MCF 10A (cell line): ENCODE data around the gene VKORC1L1. TPM values are rescaled to one million over a fixed set of nuclear protein-coding genes. Genes with fewer than 3 reads are reported as not detected.
A peak's percentile ranks its signal among the peaks of the same experiment; 100 is the strongest.
"Not testable (repeated sequence)": the region's sequence is repeated elsewhere in the genome, so short reads cannot be mapped to it uniquely, and the experiment has no call there.

Experiments
- BruUV-seq: library from RNA; stranded (reverse); fragments of 400-500 nt; replicated peaks from 2 replicates; lab custom pipeline; 2021; lab: Mats Ljungman, UMichigan
- CTCF ChIA-PET: fragments of 300-600 bp; sonication (Branson Sonifier 250); formaldehyde crosslinking; extraction: SDS; loops from one replicate; lab custom pipeline; 2021; ENCODE audit warnings: antibody characterized with exemption, inconsistent platforms; lab: Yijun Ruan, JAX
- POLR2A ChIA-PET: fragments of 300-600, 350-650 bp; sonication (Branson Sonifier 250); formaldehyde crosslinking; extraction: SDS; loops from one replicate; lab custom pipeline; 2020; ENCODE audit warnings: antibody characterized with exemption, inconsistent platforms; lab: Yijun Ruan, JAX
- DNase-seq: peaks from one replicate; pipeline ENCODE4 v3.0.0-alpha.2; 2018; ENCODE audit not compliant: unreplicated experiment
- H3K27ac Mint-ChIP-seq: one replicate; pipeline ENCODE4 v1.8.0; 2022; ENCODE audit warnings: mild to moderate bottlenecking, low read depth, mixed read lengths; ENCODE audit not compliant: unreplicated experiment
- H3K27me3 Mint-ChIP-seq: one replicate; pipeline ENCODE4 v1.8.0; 2022; ENCODE audit warnings: mixed read lengths; ENCODE audit not compliant: insufficient read depth, unreplicated experiment
- H3K36me3 Mint-ChIP-seq: one replicate; pipeline ENCODE4 v1.8.0; 2022; ENCODE audit warnings: mild to moderate bottlenecking, moderate library complexity, mixed read lengths; ENCODE audit not compliant: insufficient read depth, unreplicated experiment
- H3K4me1 Mint-ChIP-seq: one replicate; pipeline ENCODE4 v1.8.0; 2022; ENCODE audit warnings: mixed read lengths; ENCODE audit not compliant: insufficient read depth, unreplicated experiment
- H3K4me3 Mint-ChIP-seq: one replicate; pipeline ENCODE4 v1.8.0; 2022; ENCODE audit warnings: mild to moderate bottlenecking, moderate library complexity, mixed read lengths; ENCODE audit not compliant: unreplicated experiment
- H3K9me3 Mint-ChIP-seq: one replicate; pipeline ENCODE4 v1.8.0; 2022; ENCODE audit warnings: mixed read lengths; ENCODE audit not compliant: unreplicated experiment
- CTCF ChIP-seq: fragments of 200-600 bp; IDR thresholded peaks from one replicate; pipeline ENCODE4 v1.8.0; 2022; ENCODE audit warnings: antibody characterized with exemption, mild to moderate bottlenecking; ENCODE audit not compliant: unreplicated experiment
- intact Hi-C: fragments of 100-400 bp; cut with micrococcal nuclease; formaldehyde crosslinking; loops from 2 replicates; pipeline ENCODE4 v1.14.1; 2022
- total RNA-seq: library from RNA; stranded (reverse); gene quantifications from 2 replicates; pipeline ENCODE4 v1.2.3, GENCODE V29; 2022

Gene VKORC1L1
- total RNA-seq, 1 experiment from 2014 or later = 28.7 TPM

- TF ChIP-seq CTCF = no peak
- CTCF ChIA-PET = interaction anchor here (0.8 kb wide), 1 partner anchor 17 kb away, joined by 3 read pairs; no protein-coding TSS in a partner anchor
- peaks cover 36% of the 10 kb centered on the region for H3K36me3 Mint-ChIP-seq
- no peaks in the 10 kb centered on the region for H3K27me3 Mint-ChIP-seq
- no peak overlapping the region for H3K27ac Mint-ChIP-seq
- DNase-seq = peak; percentile 29
- H3K4me3 Mint-ChIP-seq = no peak overlapping the region
- H3K9me3 Mint-ChIP-seq = no peaks in the 10 kb centered on the region
- intact Hi-C loops = no loop called here
- H3K4me1 Mint-ChIP-seq = peaks cover 14% of the 10 kb centered on the region
- BruUV-seq = no TSS peak
- POLR2A ChIA-PET = interaction anchor here (0.5 to 1.5 kb wide), 7 partner anchors 10 to 204 kb away, joined by 3 to 10 read pairs (median 4); partner anchors contain the start of gene GUSB
Measured at GRCh38 chr7:65955718-65956117, 82.8 kb downstream of the VKORC1L1 start.

DNA sequence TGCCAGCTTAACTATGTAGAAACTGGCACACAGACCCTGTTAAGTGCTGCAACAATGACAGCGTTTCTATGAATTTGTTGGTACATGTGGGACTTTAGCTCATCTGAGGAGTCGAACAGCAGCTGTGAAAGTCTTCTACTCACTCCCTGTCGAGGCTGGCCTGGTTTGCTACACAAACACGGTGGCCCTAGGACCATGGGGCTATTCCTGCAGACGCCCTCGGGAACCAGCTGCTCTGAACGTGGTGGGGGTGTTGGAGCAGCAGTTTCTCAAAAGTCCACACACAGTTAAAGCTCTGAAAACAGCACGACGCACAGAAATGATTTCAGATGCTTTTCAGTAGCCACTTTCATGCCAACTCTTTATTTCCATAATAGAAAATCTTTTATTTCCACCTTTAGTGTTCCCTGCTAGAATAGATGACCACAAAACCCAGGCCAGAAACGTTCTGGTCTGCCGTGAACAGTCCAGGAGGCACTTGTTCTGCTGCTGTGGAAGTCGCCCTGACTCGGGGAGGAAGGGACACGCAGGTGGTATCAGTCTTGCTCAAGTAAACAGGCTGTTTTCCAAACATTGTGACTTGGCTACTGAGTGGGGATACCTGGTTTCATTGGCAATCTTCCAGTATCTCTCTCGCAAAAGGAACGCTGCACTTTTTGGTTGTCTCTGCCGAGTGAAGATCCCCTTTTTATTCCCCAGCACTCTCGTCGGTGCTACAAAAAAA lies 87.6 kb downstream of the VKORC1L1 start:
- Mint-ChIP-seq H3K4me1 (peaks cover 5% of the 10 kb centered on the region), H3K9me3 (no peaks in the 10 kb centered on the region), H3K27me3 (no peaks in the 10 kb centered on the region), H3K4me3 (no peak overlapping the region), H3K36me3 (peaks cover 78% of the 10 kb centered on the region), H3K27ac (no peak overlapping the region)
- TF ChIP-seq CTCF = no peak
- BruUV-seq = no TSS peak
- DNase-seq = no peak
- POLR2A ChIA-PET = interaction anchor here (0.6 kb wide), 1 partner anchor 98 kb away, joined by 3 read pairs; no protein-coding TSS in a partner anchor
- CTCF ChIA-PET = no interaction called here
- intact Hi-C loops = no loop called here

DNA sequence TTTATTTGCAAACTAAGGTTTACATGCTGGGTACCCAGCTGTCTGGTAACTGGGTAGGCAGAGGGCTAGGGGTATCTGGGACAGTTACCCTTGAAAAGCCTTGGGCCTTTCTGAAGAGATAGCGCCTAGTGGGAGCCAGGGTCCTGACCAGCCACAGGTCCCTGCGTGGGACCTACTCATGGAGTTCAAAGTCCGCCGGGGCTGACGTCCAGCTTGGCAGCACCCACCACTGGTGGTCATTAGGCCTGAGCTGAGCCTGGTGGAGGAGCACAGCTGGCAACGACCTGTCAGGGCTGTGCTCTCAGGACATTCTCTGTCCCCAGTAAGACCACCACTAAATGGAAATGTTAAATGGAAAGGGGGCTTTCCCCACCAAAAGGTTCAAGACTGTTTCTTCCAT lies 89.2 kb downstream of the VKORC1L1 start:
- H3K27me3 Mint-ChIP-seq = no peaks in the 10 kb centered on the region
- no peak for TF ChIP-seq CTCF
- no peak for DNase-seq
- POLR2A ChIA-PET = no interaction called here
- no peak overlapping the region for H3K27ac Mint-ChIP-seq
- intact Hi-C loops = no loop called here
- H3K4me3 Mint-ChIP-seq = no peak overlapping the region
- CTCF ChIA-PET = interaction anchor here (0.6 kb wide), 1 partner anchor 40 kb away, joined by 3 read pairs; no protein-coding TSS in a partner anchor
- no TSS peak for BruUV-seq
- H3K36me3 Mint-ChIP-seq = peaks cover 81% of the 10 kb centered on the region
- H3K4me1 Mint-ChIP-seq = no peaks in the 10 kb centered on the region
- H3K9me3 Mint-ChIP-seq = no peaks in the 10 kb centered on the region

DNA sequence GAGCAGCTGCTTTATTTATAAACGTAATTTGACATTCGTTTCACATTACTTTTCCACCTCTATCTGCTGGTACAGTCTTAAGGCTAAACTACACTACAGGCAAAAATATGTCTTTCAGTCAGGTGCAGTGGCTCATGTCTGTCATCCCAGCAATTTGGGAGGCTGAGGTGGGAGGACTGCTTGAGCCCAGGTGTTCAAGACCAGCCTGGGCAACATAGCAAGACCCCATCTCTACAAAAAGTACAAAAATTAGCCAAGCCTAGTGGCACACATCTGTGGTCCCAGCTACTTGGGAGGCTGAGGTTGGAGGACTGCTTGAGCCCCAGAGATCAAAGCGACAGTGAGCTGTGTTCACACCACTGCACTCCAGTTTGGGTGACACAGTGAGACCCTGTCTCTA lies 91.8 kb downstream of the VKORC1L1 start:
- DNase-seq, POLR2A ChIA-PET, H3K4me1 Mint-ChIP-seq, H3K9me3 Mint-ChIP-seq, H3K27me3 Mint-ChIP-seq, intact Hi-C loops, H3K27ac Mint-ChIP-seq, BruUV-seq, H3K4me3 Mint-ChIP-seq: not testable (repeated sequence)
- CTCF ChIA-PET = interaction anchor here (0.6 kb wide), 1 partner anchor 863 kb away, joined by 3 read pairs; no protein-coding TSS in a partner anchor
- peaks cover 87% of the 10 kb centered on the region for H3K36me3 Mint-ChIP-seq
